Transverse colon (tissue), 4 donors: ENCODE data around the gene GRAP2. TPM values are rescaled to one million over a fixed set of nuclear protein-coding genes. Genes with fewer than 3 reads are reported as not detected.
A peak's percentile ranks its signal among the peaks of the same experiment; 100 is the strongest.
"Not testable (repeated sequence)": the region's sequence is repeated elsewhere in the genome, so short reads cannot be mapped to it uniquely, and the experiment has no call there.

Experiments
- DNase-seq: peaks from one replicate; pipeline ENCODE4 v3.0.0-alpha.2; 2019
- H3K27ac ChIP-seq, 4 donors: fragments of 200-600 bp; sonication (generic); 2 replicates each; pipeline ENCODE4 v1.5.1; 2016 to 2018; ENCODE audit warnings: inconsistent platforms in 4 of 4
- H3K27me3 ChIP-seq: fragments of 200-600 bp; sonication (generic); 2 replicates; pipeline ENCODE4 v1.5.1; 2017; ENCODE audit warnings: inconsistent platforms
- H3K36me3 ChIP-seq, 4 donors: fragments of 200-600 bp; sonication (generic); 2 replicates each; pipeline ENCODE4 v1.5.1; 2017 to 2019; ENCODE audit warnings: inconsistent platforms in 4 of 4
- H3K4me1 ChIP-seq, 4 donors: fragments of 200-600 bp; sonication (generic); 2 replicates each; pipeline ENCODE4 v1.5.1; 2017 to 2020; ENCODE audit warnings: inconsistent platforms in 4 of 4
- H3K4me3 ChIP-seq, 4 donors: fragments of 200-600 bp; sonication (generic); 1 replicate in 1 of 4; 2 replicates in 3 of 4; pipeline versions ENCODE4 v1.5.1 to v1.6.1; 2017 to 2019; ENCODE audit warnings: inconsistent platforms in 4 of 4
- H3K9me3 ChIP-seq, 2 donors: fragments of 200-600 bp; sonication (generic); 2 replicates each; pipeline ENCODE4 v1.5.1; 2017 to 2019; ENCODE audit warnings: inconsistent platforms in 2 of 2
- CTCF ChIP-seq, 5 experiments: fragments of 200-600 bp in 3 of 5; fragments of 450-650 bp in 2 of 5; sonication (generic) in 3 of 5; IDR thresholded peaks; 1 replicate in 2 of 5; 2 replicates in 3 of 5; pipeline ENCODE4 v1.5.1; 2016 to 2017; ENCODE audit warnings: antibody characterized with exemption in 5 of 5, inconsistent platforms in 3 of 5, mild to moderate bottlenecking in 2 of 5, moderate library complexity in 1 of 5
- EP300 ChIP-seq: sonication (generic); formaldehyde crosslinking; IDR thresholded peaks from one replicate; pipeline ENCODE4 v1.6.1; 2017; ENCODE audit warnings: antibody characterized with exemption, low read depth
- POLR2A ChIP-seq: fragments of 450-650 bp; IDR thresholded peaks from one replicate; pipeline ENCODE4 v1.6.1; 2016; ENCODE audit warnings: antibody characterized with exemption, mild to moderate bottlenecking, moderate library complexity
- POLR2AphosphoS5 ChIP-seq, 3 donors: sonication (generic); formaldehyde crosslinking; IDR thresholded peaks; one replicate each; pipeline ENCODE4 v1.6.1; 2016; ENCODE audit warnings: antibody characterized with exemption in 3 of 3
- WGBS, 2 donors: methylation state at CpG; one replicate each; pipeline ENCODE4 v1.1.5; 2018; ENCODE audit warnings: low coverage in 1 of 2; 5-methylcytosine and 5-hydroxymethylcytosine counted together
- in situ Hi-C, 4 donors: fragments of 200-750 bp; cut with MboI; loops; one replicate each; pipeline versions ENCODE4 v1.15.0 to v1.15.1; 2017; ENCODE audit warnings: low sequenced_read_pairs in 3 of 4, low pct_ligation_motif_present in 1 of 4, low pct_unique_long_range_greater_than_20kb in 1 of 4
- intact Hi-C: fragments of 100-400 bp; cut with DNase I; formaldehyde crosslinking; loops from one replicate; pipeline ENCODE4 v1.15.1; 2023; ENCODE audit warnings: low total_unique reads
- total RNA-seq, 4 donors: library from RNA; depleted of rRNA; stranded (reverse); fragments of >200 nt; gene quantifications; one replicate each; pipeline ENCODE4 v1.1.0, GENCODE V29; 2016

GRAP2 gene
- total RNA-seq, 4 donors from 2014 or later: 0.60 to 28.4 (median 4.9) TPM

- in situ Hi-C loops: no loop called here
- TF ChIP-seq POLR2A (no peak), POLR2AphosphoS5 (IDR thresholded peaks at IDR 0.05) (no peak), EP300 (no peak)
- whole genome bisulfite sequencing, 2 donors: 79 to 89% methylated on average over 3 to 5 of the region's 5 CpGs
Observed at GRCh38 chr22:39992088-39992826, 91.4 kb downstream of the GRAP2 start.

GRCh38 chr22:39992894-39993293, 92.0 kb downstream of the GRAP2 start:
- H3K27me3 ChIP-seq: peaks cover 31% of the 10 kb centered on the region
- in situ Hi-C loops, H3K27ac ChIP-seq, intact Hi-C loops, H3K4me3 ChIP-seq, DNase-seq, H3K9me3 ChIP-seq, H3K36me3 ChIP-seq: not testable (repeated sequence)
- WGBS, 2 donors: 88 to 92% methylated on average over 5 to 7 of the region's 7 CpGs
- H3K4me1 ChIP-seq: peaks cover 0 to 30% (median 13%) of the 10 kb centered on the region in 4 donors

More at GRCh38 chr22:39992088-39992826, 91.4 kb downstream of the GRAP2 start:
- DNase-seq: no peak
- Histone ChIP-seq H3K4me3 (no peak overlapping the region), H3K27ac (no peak overlapping the region), H3K4me1 (peaks cover 0 to 24% (median 7%) of the 10 kb centered on the region in 4 donors), H3K27me3 (peaks cover 31% of the 10 kb centered on the region), H3K36me3 (no peaks in the 10 kb centered on the region), H3K9me3 (no peaks in the 10 kb centered on the region)
- intact Hi-C loops: no loop called here

- intact Hi-C loops (no loop called here), in situ Hi-C loops (no loop called here)
- no peaks in the 10 kb centered on the region for H3K9me3 ChIP-seq
- H3K4me1 ChIP-seq: peaks cover 0 to 42% (median 25%) of the 10 kb centered on the region in 4 donors
- H3K36me3 ChIP-seq: no peaks in the 10 kb centered on the region
- H3K27me3 ChIP-seq: peaks cover 31% of the 10 kb centered on the region
- peak overlapping the region in 2 of 4 donors; percentile 57 to 61 for H3K4me3 ChIP-seq
- H3K27ac ChIP-seq: no peak overlapping the region
- WGBS, 2 donors: 42% methylated on average over 20 of the region's 20 CpGs; no CpG with 5 or more reads in 1 of the 2 donors
- DNase-seq: no peak
- TF ChIP-seq POLR2A (no peak), EP300 (no peak), CTCF (IDR thresholded peaks at IDR 0.05) (no peak), POLR2AphosphoS5 (IDR thresholded peaks at IDR 0.05) (no peak)
Observed at GRCh38 chr22:39994041-39994565, 93.2 kb downstream of the GRAP2 start.

GRCh38 chr22:39994566-39995392, 93.9 kb downstream of the GRAP2 start, which contains the start of gene FAM83F:
Gene FAM83F, plus strand, starts transcription at chr22:39994954. Its CDS starts 89 bp downstream, at chr22:39995043.
- DNase-seq: peak; percentile 74
- Histone ChIP-seq H3K9me3 (no peaks in the 10 kb centered on the region), H3K4me3 (peak within 1 kb of the TSS; percentile 40 to 61 (median 56)), H3K27ac (peak within 1 kb of the TSS; percentile 81 to 88 (median 86)), H3K4me1 (peaks cover 0 to 49% (median 30%) of the 10 kb centered on the region in 4 donors), H3K36me3 (no peaks in the 10 kb centered on the region), H3K27me3 (peaks cover 31% of the 10 kb centered on the region)
- peak; percentile 57 for TF ChIP-seq POLR2A
- TF ChIP-seq POLR2AphosphoS5 (IDR thresholded peaks at IDR 0.05): peak in 2 of 3 donors; percentile 33 to 44
- no peak for TF ChIP-seq CTCF (IDR thresholded peaks at IDR 0.05)
- no peak for TF ChIP-seq EP300
- intact Hi-C loops: no loop called here
- in situ Hi-C loops: no loop called here
- 4% methylated on average over 42 of the region's 115 CpGs; no CpG with 5 or more reads in 1 of the 2 donors for WGBS, 2 donors
